NCI-H1694 (cell line): ENCODE results near the gene PRDM10.
"Not testable (repeated sequence)": the region's sequence is repeated elsewhere in the genome, so short reads cannot be mapped to it uniquely, and the experiment has no call there.

Experiments
- DNase-seq: peaks from one replicate; lab custom pipeline; 2025; lab: John Stamatoyannopoulos, UW

Gene PRDM10

DNA sequence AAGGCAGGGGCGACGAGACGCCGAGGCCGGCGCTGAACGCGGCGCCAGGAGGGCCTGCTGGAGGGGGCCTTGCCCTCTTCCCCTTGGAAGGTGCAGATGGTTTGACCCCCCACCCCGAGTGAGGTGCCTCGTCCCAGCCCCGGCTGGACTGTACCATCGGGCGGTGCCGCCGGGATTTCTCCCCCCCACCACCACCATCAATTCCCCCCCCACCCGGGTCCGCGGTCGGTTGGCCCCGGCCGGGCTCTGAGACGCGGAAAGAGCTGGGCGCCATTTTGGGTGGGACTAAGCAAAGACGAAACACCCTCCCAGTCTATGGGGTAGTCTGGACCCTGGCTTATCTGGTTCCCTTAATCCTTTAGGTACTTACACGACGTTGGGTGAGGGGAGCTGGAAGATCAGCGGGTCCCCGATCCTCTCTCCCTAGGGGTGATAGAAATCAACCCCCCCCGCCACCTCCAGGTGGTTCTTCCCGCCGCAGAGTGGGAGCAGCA is at the start of gene PRDM10:
Gene PRDM10, minus strand, starts transcription at position 484 of the 494 bp plus-strand sequence. CDS start 41,871 bp downstream, outside the sequence.
- DNase-seq: peak; percentile 66

GRCh38 chr11:130051082-130051481 is 48.4 kb upstream of the PRDM10 start:
- no peak for DNase-seq

DNA sequence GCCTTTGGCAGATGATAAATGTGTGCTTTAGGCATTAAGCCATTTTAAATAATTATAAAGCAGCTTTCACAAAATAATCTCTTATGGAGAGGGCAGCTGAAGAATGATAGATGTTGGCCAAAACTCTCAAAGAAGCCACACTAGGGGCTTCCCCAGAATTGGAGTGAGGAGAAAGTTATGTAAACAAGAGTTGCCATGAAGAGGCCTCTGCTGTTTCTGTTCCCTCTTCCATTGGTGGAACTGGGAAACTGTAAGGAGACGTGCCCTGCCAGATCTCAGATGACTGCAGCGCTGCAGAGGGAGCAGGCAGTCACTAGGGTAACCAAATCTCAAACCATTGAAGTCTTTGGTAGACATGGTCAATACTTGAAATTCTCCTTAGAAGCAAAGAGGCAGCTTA is 47.6 kb upstream of the PRDM10 start:
- no peak for DNase-seq

- DNase-seq: no peak
Observed at GRCh38 chr11:130049328-130049771, 46.7 kb upstream of the PRDM10 start.

GRCh38 chr11:130047141-130047540 is 44.5 kb upstream of the PRDM10 start:
- no peak for DNase-seq

GRCh38 chr11:130043575-130043974 is 40.9 kb upstream of the PRDM10 start:
- no peak for DNase-seq

- no peak for DNase-seq
Observed at GRCh38 chr11:130042093-130042591, 39.5 kb upstream of the PRDM10 start.

DNA sequence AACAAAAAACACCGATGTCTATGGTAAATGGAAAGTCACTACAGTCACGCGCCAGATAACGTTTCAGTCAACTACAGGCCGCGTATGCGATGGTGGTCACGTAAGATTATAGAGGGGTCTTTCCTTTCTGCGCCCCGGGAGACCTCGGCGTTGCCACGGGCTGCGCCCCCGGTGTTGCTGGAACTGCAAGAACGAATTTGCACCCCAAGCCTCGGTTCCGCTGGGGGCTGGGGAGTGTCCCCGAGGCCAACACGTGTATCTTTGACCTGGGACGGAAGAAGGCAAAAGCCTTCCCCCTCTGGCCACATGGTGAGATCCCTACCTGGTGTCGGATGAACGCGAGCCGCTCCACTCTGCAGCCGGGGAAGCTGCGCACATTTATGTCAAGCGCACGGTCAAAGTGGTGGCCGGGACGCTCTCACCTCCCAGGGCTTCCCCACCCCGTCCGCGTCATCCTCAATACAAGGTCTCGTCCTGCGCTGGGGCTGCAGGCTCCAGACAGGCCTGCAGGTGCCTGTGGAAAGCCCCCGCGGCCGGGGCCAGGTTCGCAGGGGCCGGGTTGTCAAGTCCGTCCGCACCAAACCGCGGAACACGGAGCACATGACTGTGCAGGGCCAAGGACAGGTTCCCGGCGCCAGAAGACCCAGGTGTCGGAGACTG is 37.8 kb upstream of the PRDM10 start:
- DNase-seq: no peak

DNA sequence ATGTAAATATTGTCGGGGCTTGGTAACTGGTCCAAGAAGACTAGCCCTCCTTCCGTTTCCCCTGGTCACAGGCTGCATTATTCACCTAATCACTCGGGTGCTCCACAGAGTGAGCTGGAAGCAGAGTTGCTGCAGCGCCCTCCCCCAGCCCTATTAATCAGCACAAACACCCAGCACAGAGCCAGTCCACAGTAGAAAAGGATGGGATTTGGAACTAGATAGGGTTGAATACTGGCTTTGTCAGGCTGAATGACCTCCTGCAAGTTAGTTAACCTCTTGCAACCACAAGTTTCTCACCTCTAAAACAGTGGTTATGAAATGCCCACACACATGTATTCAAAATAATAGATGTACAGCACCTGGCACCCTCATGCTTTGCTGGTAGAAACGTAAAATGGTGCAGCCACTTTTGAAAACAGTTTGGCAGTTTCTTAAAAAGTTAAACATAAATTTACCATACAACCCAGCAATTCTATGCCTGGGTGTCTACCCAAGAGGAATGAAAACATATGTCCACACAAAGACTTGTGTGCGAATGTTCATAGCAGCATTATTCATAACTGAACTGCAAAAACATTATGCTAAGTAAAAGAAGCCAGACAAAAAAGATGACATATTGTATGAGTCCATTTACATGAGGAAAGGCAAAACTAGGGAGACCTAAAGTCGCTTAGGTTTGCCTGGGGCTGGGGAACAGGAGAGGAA is 35.4 kb upstream of the PRDM10 start:
- DNase-seq: no peak

DNA sequence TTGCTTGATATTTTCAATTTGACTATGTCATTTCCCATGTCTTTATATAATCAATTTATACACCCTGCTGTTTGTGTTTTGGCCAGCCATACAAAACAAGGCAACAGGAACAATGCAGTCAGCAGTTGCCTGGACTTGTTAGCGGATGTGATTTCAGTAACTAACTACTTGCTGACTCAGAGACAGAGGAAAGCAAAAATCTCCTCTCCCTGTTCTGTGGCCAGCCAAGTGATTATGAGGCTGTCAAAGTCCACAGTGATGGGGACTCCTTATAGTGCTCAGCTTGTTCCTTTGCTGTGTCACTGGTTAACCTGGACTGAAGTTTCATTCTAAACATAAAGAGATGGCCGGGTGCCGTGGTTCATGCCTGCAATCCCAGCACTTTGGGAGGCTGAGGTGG is 34.4 kb upstream of the PRDM10 start:
- no peak for DNase-seq

DNA sequence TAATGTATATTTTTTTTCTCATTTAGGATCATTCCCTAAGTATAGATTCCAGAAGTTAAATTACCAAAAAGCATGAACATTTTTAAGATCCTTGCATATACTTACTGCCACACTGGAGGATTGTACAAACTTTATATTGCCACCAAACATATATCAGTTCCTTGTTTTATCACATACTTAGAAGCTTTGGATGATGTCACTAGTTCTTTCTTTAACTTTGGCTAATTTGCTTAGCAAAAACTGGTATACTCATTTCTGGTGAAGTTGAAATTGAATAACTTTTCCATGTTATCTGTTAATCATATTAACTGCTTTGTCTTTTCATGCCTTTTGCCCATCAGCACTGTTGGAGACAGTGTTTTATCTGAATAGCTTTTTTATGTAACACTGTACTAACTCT is 31.6 kb upstream of the PRDM10 start:
- DNase-seq: no peak

- no peak for DNase-seq
Observed at GRCh38 chr11:130032931-130033330, 30.3 kb upstream of the PRDM10 start.

- DNase-seq: no peak
Observed at GRCh38 chr11:130031945-130032344, 29.3 kb upstream of the PRDM10 start.

- no peak for DNase-seq
Observed at GRCh38 chr11:130031056-130031455, 28.4 kb upstream of the PRDM10 start.

DNA sequence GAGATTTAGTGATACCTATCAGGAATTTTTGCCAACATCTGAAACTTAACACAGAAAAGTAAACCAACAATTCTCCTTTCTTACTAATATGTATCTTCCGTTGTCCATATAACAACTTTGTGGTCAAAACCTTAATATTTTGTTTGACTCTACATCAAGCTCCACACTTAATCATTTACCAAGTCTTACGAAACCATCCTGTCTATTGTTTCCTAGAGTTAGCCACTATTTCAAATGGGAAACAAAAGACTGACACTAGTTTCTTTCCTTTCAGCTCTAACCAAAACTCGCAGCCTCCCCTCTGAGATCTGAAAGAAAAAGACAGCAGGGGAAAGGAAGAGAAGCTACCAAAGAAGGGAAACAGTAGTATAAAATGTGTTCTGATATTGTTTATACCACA is 26.5 kb upstream of the PRDM10 start:
- no peak for DNase-seq

DNA sequence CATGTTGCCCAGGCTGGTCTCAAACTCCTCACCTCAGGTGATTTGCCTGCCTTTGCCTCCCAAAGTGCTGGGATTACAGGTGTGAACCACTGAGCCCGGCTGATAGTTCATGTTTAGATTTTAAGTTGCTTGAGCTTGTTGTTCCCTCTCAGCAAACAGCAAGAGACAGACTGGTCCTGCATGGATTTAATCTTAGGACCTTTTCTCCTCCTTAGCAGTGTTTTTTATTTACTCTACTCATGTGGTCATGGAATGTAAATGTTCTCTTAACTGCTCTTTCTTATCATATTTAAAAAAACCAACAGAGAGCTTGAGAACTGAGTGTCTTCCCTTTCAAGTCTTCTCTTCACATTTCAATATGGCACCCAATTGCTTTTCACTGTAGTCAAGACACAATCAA is 22.7 kb upstream of the PRDM10 start:
- no peak for DNase-seq

GRCh38 chr11:130024361-130024760 is 21.7 kb upstream of the PRDM10 start:
- DNase-seq: no peak

GRCh38 chr11:130023204-130023603 is 20.6 kb upstream of the PRDM10 start:
- no peak for DNase-seq

DNA sequence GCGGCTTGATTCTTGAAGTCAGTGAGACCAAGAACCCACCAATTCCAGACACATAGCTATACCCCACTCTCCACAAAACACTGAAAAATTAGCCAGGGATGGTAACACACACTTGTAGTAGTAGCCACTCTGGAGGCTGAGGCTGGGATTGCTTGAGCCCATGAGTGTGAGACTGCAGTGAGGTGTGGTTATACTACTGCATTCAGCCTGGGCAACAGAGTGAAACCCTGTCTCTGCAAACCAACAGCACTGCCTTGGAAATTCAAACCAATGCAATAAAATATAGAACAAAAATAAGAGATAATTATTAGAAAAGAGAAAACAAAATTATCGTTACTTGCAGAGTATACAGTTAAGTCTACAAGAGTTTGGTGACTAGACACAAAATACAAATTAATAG is 20.2 kb upstream of the PRDM10 start:
- DNase-seq: no peak

- DNase-seq: not testable (repeated sequence)
Observed at GRCh38 chr11:130021606-130022005, 19.0 kb upstream of the PRDM10 start.

GRCh38 chr11:130020323-130020722 is 17.7 kb upstream of the PRDM10 start:
- no peak for DNase-seq

GRCh38 chr11:130015846-130016245 is 13.2 kb upstream of the PRDM10 start:
- not testable (repeated sequence) for DNase-seq

DNA sequence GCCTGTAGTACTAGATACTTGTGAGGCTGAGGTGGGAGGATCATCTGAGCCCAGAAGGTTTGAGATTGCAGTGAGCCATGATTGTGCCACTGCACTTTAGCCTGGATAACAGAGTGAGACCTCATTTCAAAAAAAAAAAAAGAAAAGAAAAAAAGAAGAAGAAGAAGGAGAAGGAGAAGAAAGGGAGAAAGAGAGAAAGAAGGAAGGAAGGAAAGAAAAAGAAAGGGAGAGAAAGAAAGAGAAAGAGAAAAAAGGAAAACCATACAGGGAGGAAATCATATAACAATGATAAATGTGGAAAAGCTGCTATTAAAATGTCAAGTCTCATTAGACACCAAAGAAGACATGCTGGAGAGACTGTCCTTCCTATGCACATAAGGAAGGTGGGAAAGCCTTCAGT is 5.7 kb upstream of the PRDM10 start:
- no peak for DNase-seq
